Measurements from ENCODE around the gene ZBTB9.

The ZBTB9 gene

GRCh38 chr6:33430991-33431879 is 23.1 kb upstream of the ZBTB9 start:
- DNase-seq (ENCODE audit: low read depth), result no peak
- H3K4me3 ChIP-seq (ENCODE audit: low read depth, low read length), result no peak overlapping the region

DNA sequence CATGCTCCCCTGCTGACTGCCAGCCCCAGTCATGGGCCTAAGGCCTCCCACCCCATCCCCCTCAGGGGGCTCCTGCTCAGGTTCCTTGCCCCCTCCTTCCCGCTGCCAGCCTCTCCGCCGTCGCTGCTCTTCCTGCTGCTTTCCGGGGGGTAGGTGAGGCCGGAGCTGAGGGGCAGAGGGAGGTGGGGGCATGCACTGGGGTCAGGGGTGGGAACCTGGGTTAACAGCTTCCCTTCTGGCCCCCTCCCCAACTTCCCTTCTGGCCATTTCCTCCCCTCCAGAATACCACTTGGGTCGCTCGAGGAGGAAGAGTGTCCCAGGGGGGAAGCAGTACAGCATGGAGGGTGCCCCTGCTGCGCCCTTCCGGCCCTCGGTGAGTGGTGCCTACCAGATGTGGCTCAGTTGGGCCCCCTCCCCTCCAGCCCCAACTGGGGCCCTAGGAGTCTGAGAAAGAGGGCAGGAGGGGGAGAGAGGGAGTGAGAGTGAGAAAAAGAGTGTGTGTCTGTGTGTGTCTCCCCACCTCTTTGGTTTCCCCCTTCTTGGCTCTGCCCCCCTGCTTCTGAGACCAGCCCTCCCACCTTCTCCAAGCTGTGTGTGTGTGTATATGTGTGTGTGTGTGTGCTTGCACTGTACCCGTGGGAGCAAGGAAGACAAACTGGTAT is 22.4 kb upstream of the ZBTB9 start:
- DNase-seq (ENCODE audit: low read depth), result no peak
- no peak overlapping the region for H3K4me3 ChIP-seq (ENCODE audit: low read depth, low read length)

DNA sequence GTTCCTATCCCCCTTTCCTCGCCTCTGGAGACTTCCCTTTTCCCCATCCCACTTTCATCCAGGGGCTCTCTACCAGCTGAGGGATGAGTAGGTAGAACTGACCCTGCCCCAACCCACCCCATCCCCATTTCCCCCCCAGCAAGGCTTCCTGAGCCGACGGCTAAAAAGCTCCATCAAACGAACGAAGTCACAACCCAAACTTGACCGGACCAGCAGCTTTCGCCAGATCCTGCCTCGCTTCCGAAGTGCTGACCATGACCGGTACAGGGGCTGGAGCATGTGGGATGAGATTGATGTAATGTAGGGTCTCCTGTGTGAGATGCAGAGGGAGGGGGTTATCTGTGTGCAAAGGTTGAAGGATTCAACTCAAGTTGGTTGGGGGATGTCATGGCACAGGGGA is 21.8 kb upstream of the ZBTB9 start:
- H3K4me3 ChIP-seq (ENCODE audit: low read depth, low read length), result no peak overlapping the region
- DNase-seq (ENCODE audit: low read depth), result no peak

GRCh38 chr6:33433001-33433543 is 21.3 kb upstream of the ZBTB9 start:
- H3K4me3 ChIP-seq (ENCODE audit: low read depth, low read length), result no peak overlapping the region
- DNase-seq (ENCODE audit: low read depth), result no peak

DNA sequence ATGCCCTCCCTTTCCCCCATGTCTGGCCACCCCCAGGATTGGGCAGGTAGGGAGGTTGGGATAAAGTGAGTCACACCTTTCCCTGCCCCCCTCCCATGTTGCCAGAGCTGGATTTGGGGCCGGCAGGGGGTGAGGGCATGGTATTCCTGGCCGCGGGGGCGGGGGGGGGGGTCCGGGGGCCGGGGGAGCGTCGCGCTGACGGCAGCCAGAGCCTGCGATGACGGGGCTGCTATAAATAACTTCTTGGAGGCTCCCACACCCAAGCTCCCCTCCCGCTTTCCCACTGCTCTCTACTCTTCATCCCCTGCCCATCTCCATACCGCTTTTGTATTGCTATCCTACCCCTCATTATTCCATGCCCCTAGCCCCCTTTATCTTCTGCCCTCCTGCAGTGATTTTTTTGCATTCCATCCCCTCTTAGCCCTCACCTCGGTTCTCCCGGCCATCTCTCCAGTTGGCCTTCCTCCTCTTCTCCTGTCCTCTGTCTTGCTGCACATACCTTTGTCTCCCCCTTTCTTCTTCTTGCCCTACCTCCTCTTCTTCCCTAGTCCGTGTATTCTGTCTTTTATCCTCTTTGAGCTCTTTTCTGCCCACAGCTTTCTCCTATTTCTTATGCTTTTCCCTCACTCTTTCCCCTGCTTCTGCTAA is 20.7 kb upstream of the ZBTB9 start:
- H3K4me3 ChIP-seq (ENCODE audit: low read depth, low read length), result no peak overlapping the region
- no peak for DNase-seq (ENCODE audit: low read depth)

- no peak overlapping the region for H3K4me3 ChIP-seq (ENCODE audit: low read depth, low read length)
- no peak for DNase-seq (ENCODE audit: low read depth)
These were observed 19.4 kb upstream of the ZBTB9 start for GRCh38 chr6:33434961-33435360.

DNA sequence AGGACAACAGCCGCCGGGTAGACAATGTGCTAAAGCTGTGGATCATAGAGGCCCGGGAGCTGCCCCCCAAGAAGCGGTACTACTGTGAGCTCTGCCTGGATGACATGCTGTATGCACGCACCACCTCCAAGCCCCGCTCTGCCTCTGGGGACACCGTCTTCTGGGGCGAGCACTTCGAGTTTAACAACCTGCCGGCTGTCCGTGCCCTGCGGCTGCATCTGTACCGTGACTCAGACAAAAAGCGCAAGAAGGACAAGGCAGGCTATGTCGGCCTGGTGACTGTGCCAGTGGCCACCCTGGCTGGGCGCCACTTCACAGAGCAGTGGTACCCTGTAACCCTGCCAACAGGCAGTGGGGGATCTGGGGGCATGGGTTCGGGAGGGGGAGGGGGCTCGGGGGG is 16.7 kb upstream of the ZBTB9 start:
- H3K4me3 ChIP-seq (ENCODE audit: low read depth, low read length), result no peak overlapping the region
- DNase-seq (ENCODE audit: low read depth), result no peak

DNA sequence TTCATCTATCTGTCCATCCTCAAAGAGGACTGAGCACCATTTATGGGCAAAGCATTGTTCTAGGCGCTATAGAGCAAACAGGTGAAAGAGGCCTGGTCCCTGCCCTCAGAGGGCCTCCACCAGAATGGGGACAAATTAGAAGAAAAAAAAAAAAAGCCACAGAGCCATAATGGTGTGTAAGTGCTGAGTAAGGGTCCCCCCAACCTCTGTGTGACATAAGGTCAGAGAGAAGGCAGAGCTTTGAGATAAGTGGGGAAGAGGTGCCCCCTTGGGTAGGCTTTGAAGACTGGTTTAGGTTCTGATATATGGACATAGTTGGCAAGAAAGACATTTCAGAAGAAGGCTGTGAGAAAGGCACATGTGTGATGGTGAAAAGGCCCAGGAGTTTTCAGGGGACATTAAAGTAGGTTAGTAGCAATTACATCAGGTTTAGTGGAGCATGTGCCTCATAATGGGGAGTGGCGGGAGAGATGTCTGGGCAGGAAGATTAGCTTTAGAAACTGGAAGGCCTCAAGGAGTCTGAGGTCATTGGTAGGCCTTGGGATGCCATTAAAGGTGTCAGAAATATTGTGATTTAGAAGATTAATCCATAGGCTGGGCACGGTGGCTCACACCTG is 15.3 kb upstream of the ZBTB9 start:
- DNase-seq (ENCODE audit: low read depth), result no peak

GRCh38 chr6:33439956-33440648 is 14.3 kb upstream of the ZBTB9 start:
- DNase-seq (ENCODE audit: low read depth), result no peak
- H3K4me3 ChIP-seq (ENCODE audit: low read depth, low read length), result no peak overlapping the region

More for the DNA sequence above, 15.3 kb upstream of the ZBTB9 start:
- no peak overlapping the region for H3K4me3 ChIP-seq (ENCODE audit: low read depth, low read length)

GRCh38 chr6:33440649-33441309 is 13.6 kb upstream of the ZBTB9 start:
- H3K4me3 ChIP-seq (ENCODE audit: low read depth, low read length), result no peak overlapping the region
- DNase-seq (ENCODE audit: low read depth), result no peak

- DNase-seq (ENCODE audit: low read depth), result no peak
- H3K4me3 ChIP-seq (ENCODE audit: low read depth, low read length), result no peak overlapping the region
These were observed 12.9 kb upstream of the ZBTB9 start for GRCh38 chr6:33441457-33441856.

GRCh38 chr6:33442283-33442682 is 12.1 kb upstream of the ZBTB9 start:
- H3K4me3 ChIP-seq (ENCODE audit: low read depth, low read length), result no peak overlapping the region
- no peak for DNase-seq (ENCODE audit: low read depth)

DNA sequence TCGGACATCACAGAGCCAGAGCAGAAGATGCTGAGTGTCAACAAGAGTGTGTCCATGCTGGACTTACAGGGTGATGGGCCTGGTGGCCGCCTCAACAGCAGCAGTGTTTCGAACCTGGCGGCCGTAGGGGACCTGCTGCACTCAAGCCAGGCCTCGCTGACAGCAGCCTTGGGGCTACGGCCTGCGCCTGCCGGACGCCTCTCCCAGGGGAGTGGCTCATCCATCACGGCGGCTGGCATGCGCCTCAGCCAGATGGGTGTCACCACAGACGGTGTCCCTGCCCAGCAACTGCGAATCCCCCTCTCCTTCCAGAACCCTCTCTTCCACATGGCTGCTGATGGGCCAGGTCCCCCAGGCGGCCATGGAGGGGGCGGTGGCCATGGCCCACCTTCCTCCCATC is 11.4 kb upstream of the ZBTB9 start:
- DNase-seq (ENCODE audit: low read depth), result no peak
- no peak overlapping the region for H3K4me3 ChIP-seq (ENCODE audit: low read depth, low read length)

- H3K4me3 ChIP-seq (ENCODE audit: low read depth, low read length), result no peak overlapping the region
- DNase-seq (ENCODE audit: low read depth), result no peak
These were observed 10.5 kb upstream of the ZBTB9 start for GRCh38 chr6:33443619-33444504.

DNA sequence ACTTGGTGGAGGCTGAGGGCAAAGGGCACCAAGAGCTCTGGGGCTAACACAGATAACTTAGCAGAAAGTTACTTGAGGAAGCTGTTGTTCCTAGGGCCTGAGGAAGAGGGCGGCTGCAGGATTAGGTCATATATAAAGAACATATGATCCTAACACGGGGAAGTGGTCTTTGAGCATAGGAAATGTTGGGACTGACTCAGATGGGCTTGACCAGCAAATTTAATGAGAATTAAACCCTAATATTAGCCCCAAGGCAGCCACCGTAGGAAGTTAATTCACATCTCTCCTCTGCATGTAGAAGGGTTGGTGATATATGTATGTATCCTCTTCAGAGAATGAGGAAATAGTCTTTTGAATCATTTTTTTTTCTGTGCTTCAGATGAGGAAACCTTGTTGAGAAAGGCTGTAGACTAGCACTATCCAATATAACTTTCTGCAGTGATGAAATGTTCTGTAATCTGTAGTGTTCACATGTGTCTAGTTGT is 9.2 kb upstream of the ZBTB9 start:
- no peak overlapping the region for H3K4me3 ChIP-seq (ENCODE audit: low read depth, low read length)
- no peak for DNase-seq (ENCODE audit: low read depth)

GRCh38 chr6:33446356-33446755 is 8.0 kb upstream of the ZBTB9 start:
- no peak for DNase-seq (ENCODE audit: low read depth)

DNA sequence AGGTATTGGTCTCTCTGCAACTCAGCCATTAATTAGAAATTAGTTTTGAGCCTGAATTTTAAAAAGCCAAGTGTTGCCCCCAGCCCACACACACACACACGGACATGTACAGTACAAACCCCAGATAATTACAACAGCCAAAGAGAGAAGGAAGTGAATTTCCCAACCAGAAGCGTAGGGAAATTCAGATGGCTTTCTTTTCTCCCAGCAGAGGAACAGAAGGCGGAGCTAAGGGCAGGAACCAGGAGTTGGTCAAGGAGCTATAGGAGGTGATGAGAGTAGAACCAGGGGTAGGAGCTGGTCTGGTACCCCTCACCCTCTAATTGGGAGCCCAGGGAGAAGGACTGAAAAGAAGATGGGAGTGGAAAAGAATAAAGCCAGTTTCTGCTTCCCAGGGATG is 3.9 kb upstream of the ZBTB9 start:
- H3K4me3 ChIP-seq (ENCODE audit: low read depth, low read length), result no peak overlapping the region
- DNase-seq (ENCODE audit: low read depth), result no peak

More at GRCh38 chr6:33446356-33446755, 8.0 kb upstream of the ZBTB9 start:
- H3K4me3 ChIP-seq (ENCODE audit: low read depth, low read length), result no peak overlapping the region

DNA sequence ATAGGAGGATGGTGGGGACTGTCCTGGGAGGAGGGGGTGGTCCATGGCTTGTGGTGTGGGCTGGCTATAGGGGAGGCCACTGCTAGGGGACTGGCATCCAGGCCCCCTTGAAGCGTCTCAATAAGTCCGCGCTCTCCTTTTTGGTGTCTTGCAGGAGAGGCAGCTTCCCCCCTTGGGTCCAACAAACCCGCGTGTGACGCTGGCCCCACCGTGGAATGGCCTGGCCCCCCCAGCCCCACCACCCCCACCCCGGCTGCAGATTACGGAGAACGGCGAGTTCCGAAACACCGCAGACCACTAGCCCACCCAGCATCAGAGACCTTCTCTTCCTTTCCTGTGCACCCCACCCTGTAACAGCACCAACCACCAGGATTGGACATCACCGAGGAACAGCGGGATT is 2.8 kb upstream of the ZBTB9 start:
- H3K4me3 ChIP-seq (ENCODE audit: low read depth, low read length), result no peak overlapping the region

More for the DNA sequence above, 2.8 kb upstream of the ZBTB9 start:
- DNase-seq (ENCODE audit: low read depth), result no peak

All from skeletal muscle cell (primary cell).